Activated B cell treated with CpG ODN at 0.5 μM for 24 hours (primary cell): ENCODE data around the gene AGXT. TPM values are rescaled to one million over a fixed set of nuclear protein-coding genes. Genes with fewer than 3 reads are reported as not detected.

Experiments
- ATAC-seq: fragments of 200-7000 bp; cut with Tn5 transposase; one replicate; pipeline ENCODE4 v1.10.0; 2021; ENCODE audit warnings: low read depth, mild to moderate bottlenecking, moderate library complexity
- CTCF ChIA-PET: fragments of 350-600 bp; sonication (Branson Sonifier 250); formaldehyde crosslinking; loops from one replicate; lab custom pipeline; 2021; ENCODE audit warnings: antibody characterized with exemption; lab: Charles Lee
- POLR2A ChIA-PET: fragments of 350-600 bp; sonication (Branson Sonifier 250); formaldehyde crosslinking; loops from one replicate; lab custom pipeline; 2021; ENCODE audit warnings: antibody characterized with exemption; lab: Charles Lee
- DNase-seq: peaks from one replicate; pipeline ENCODE4 v3.0.0; 2022
- H3K27ac Mint-ChIP-seq: one replicate; pipeline ENCODE4 v1.8.0; 2020; ENCODE audit warnings: mixed read lengths
- H3K27me3 Mint-ChIP-seq: one replicate; pipeline ENCODE4 v1.8.0; 2021; ENCODE audit warnings: mixed read lengths
- H3K36me3 Mint-ChIP-seq: one replicate; pipeline ENCODE4 v1.8.0; 2021; ENCODE audit warnings: low read depth, mixed read lengths
- H3K4me1 Mint-ChIP-seq: one replicate; pipeline ENCODE4 v1.8.0; 2021; ENCODE audit warnings: mixed read lengths
- H3K4me3 Mint-ChIP-seq: one replicate; pipeline ENCODE4 v1.8.0; 2020; ENCODE audit warnings: mild to moderate bottlenecking, mixed read lengths
- H3K9me3 Mint-ChIP-seq: one replicate; pipeline ENCODE4 v1.8.0; 2020; ENCODE audit warnings: mixed read lengths
- intact Hi-C: fragments of 100-400 bp; cut with micrococcal nuclease; formaldehyde crosslinking; loops from one replicate; pipeline ENCODE4 v1.15.1; 2024
- total RNA-seq: library from RNA; stranded (reverse); gene quantifications from 2 replicates; pipeline ENCODE4 v1.2.3, GENCODE V29; 2022
- TF ChIP-seq, protein P1 (sequence below): fragments of 200-600 bp; IDR thresholded peaks from one replicate; pipeline ENCODE4 v1.8.0; 2022; ENCODE audit warnings: antibody characterized with exemption, mild to moderate bottlenecking

Gene AGXT
- total RNA-seq, 1 donor from 2014 or later, result not detected

DNA sequence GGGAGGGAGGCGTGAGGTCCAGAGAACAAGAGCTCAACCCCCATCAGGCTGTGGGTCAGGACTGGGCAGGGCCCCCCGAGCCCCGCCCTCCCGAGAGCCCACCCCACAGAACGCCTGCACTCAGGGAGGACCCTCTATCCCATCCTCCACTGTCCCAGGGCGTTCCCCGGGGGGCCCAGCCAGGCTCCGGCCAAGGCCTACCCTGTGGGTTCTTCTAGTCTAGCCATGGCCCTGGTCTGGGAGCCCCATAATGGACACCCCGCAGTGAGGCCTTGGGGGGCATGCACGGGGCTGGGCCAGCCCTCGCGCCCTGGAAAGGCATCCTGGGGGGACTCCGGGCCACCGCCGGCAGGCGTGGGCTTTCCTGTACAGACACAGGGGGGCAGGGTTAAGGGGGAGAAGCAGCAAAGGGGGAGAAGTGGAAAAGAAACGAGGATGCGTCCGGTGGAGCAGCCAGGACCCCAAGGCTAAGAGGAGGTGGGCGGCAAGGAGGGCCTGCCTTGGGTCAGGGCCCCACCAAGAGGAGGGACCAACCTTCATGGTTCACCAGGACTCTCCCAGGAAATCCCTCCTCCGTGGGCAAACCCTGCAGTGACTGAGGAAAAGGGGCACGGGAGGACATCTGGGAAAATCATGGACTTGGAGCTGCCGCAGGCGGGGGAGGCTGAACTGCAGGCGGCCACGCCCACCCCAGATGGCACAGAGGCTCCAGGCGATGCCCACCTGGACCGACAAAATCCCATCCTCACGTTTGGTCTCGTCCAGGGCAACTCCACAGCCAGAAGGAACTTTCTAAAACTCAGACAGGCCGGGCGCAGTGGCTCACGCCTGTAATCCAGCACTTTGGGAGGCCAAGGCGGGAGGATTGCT lies 34.8 kb downstream of the AGXT start:
- Mint-ChIP-seq H3K27me3 (peaks cover 8% of the 10 kb centered on the region), H3K27ac (no peak overlapping the region), H3K9me3 (peaks cover 3% of the 10 kb centered on the region), H3K36me3 (no peaks in the 10 kb centered on the region), H3K4me3 (no peak overlapping the region), H3K4me1 (no peaks in the 10 kb centered on the region)
- TF ChIP-seq, protein P1, sequence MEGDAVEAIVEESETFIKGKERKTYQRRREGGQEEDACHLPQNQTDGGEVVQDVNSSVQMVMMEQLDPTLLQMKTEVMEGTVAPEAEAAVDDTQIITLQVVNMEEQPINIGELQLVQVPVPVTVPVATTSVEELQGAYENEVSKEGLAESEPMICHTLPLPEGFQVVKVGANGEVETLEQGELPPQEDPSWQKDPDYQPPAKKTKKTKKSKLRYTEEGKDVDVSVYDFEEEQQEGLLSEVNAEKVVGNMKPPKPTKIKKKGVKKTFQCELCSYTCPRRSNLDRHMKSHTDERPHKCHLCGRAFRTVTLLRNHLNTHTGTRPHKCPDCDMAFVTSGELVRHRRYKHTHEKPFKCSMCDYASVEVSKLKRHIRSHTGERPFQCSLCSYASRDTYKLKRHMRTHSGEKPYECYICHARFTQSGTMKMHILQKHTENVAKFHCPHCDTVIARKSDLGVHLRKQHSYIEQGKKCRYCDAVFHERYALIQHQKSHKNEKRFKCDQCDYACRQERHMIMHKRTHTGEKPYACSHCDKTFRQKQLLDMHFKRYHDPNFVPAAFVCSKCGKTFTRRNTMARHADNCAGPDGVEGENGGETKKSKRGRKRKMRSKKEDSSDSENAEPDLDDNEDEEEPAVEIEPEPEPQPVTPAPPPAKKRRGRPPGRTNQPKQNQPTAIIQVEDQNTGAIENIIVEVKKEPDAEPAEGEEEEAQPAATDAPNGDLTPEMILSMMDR, result no peak
- CTCF ChIA-PET, result no interaction called here
- intact Hi-C loops, result no loop called here
- ATAC-seq (no peak), DNase-seq (no peak)
- POLR2A ChIA-PET, result no interaction called here

DNA sequence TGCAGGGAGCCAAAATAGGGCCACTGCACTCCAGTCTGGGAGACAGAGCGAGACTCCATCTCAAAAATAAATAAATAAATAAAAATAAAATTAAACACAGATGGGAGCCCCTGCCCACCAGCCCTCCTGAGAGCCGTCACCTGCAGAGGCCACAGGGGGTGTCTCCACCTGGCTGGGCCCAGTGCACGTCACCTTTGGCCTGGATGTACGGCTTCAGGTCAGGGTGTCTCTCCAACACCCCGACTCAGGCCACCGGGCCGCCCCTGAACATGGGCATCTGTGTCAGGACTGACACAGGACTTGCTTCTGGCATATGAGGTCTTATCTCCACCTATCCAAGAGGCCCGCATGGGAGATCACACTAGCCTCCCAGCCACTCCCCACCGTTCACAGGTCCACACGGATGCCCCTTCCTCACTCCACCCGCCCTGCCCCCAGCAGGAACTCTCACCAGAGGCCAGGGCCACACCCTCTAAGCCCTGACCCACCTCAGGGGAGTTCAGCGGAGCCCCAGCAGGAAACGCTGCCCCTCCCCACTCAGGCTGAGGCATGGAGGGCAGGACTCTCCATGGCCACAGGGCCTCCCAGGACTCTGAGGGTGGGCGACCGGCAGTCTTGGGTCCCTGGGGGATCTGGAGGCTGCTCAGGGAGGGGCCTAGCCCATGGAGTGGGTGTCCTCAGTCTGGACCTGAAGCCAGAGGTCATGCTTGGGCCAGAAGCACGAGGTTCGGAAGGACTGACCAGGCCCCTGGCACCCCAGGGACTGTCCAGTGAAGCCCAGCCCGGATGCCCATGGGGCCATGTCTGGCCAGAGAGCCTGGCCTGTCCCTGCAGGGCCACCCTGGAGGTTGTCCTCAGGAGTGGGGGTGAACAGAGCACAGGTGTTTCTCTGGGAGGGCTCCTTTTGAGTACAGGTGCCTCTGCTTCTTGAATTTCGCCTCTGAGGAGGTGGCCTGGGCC lies 35.9 kb downstream of the AGXT start:
- Mint-ChIP-seq H3K9me3 (peaks cover 3% of the 10 kb centered on the region), H3K4me3 (no peak overlapping the region), H3K27ac (no peak overlapping the region), H3K4me1 (no peaks in the 10 kb centered on the region), H3K36me3 (no peaks in the 10 kb centered on the region), H3K27me3 (peaks cover 10% of the 10 kb centered on the region)
- no peak for ATAC-seq
- ChIA-PET POLR2A (no interaction called here), CTCF (no interaction called here)
- TF ChIP-seq, protein P1, result no peak
- no peak for DNase-seq
- intact Hi-C loops, result no loop called here

GRCh38 chr2:240905176-240905781 lies 36.7 kb downstream of the AGXT start:
- intact Hi-C loops, result no loop called here
- Mint-ChIP-seq H3K36me3 (no peaks in the 10 kb centered on the region), H3K9me3 (peaks cover 3% of the 10 kb centered on the region), H3K27me3 (peaks cover 12% of the 10 kb centered on the region), H3K4me1 (no peaks in the 10 kb centered on the region), H3K4me3 (no peak overlapping the region), H3K27ac (no peak overlapping the region)
- DNase-seq, result no peak
- TF ChIP-seq, protein P1, result no peak
- CTCF ChIA-PET, result no interaction called here
- ATAC-seq, result no peak
- POLR2A ChIA-PET, result no interaction called here

GRCh38 chr2:240906141-240906910 lies 37.7 kb downstream of the AGXT start, which contains the start of gene CROCC2:
TSS of gene CROCC2 (plus strand) at chr2:240906336. CDS start at chr2:240906514, 178 bp downstream.
- peaks cover 12% of the 10 kb centered on the region for H3K27me3 Mint-ChIP-seq
- ChIA-PET POLR2A (no interaction called here), CTCF (no interaction called here)
- H3K4me1 Mint-ChIP-seq, result no peaks in the 10 kb centered on the region
- H3K4me3 Mint-ChIP-seq, result no peak within 1 kb of the TSS
- DNase-seq (no peak), ATAC-seq (no peak)
- no peaks in the 10 kb centered on the region for H3K36me3 Mint-ChIP-seq
- no peaks in the 10 kb centered on the region for H3K9me3 Mint-ChIP-seq
- H3K27ac Mint-ChIP-seq, result no peak within 1 kb of the TSS
- TF ChIP-seq, protein P1, result no peak
- intact Hi-C loops, result no loop called here
